ENCODE results near the gene PTPRN2. TPM values are rescaled to one million over a fixed set of nuclear protein-coding genes. Genes with fewer than 3 reads are reported as not detected.

PTPRN2 gene
- total RNA-seq, 1 experiment from 2014 or later, result 1.1 TPM

DNA sequence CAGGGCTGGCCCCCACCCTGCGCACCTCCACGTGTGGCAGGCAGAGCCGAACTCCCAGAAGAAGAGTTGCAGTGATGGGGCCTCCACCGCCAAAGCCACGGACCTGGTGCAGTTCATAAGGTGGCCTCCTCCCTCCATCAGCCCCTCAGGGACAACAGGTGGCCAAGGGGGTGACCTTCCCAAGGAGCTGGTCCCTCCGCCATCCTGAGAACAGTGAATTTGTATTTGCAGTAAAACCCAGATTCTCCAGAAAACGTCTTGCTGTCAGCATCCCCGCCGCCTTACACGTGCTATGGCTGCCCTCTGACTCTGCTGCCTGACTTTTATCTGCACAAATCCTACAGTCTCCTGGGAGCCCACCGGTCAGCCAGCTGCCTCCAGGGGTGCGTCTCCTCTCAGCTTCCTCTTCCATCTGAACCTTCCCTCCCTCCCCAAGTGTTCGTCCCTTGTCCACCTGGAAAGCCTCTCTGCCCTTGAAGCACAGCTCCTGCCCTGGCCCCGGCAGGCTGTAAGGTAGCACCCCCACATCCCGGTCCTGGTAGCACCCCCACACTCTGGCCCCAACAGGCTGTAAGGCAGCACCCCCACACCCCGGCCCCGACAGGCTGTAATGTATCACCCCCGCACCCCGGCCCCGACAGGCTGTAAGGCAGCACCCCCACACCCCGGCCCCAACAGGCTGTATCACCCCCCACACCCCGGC, 311.8 kb downstream of the PTPRN2 start:
- Histone ChIP-seq H3K9me3 (ENCODE audit: control insufficient read depth, insufficient read depth, low read depth, low read length) (no peaks in the 10 kb centered on the region), H3K27ac (ENCODE audit: low read length) (no peak overlapping the region), H3K27me3 (ENCODE audit: control insufficient read depth, insufficient read depth, low read length) (no peaks in the 10 kb centered on the region; the same call in 1 of the 2 replicates), H3K36me3 (ENCODE audit: control insufficient read depth, insufficient read depth, low read length) (no peaks in the 10 kb centered on the region), H3K4me1 (ENCODE audit: control insufficient read depth, insufficient read depth, low read length) (no peaks in the 10 kb centered on the region), H3K4me3 (ENCODE audit: low read depth in 2 of 2, low read length in 2 of 2) (no peak overlapping the region)
- TF ChIP-seq TCF7L2 (IDR thresholded peaks at IDR 0.05; ENCODE audit: low read depth, low read length) (no peak), POLR2AphosphoS5 (IDR thresholded peaks at IDR 0.05; ENCODE audit: low read depth, low read length) (no peak), SIN3A (IDR thresholded peaks at IDR 0.05; ENCODE audit: borderline replicate concordance, insufficient read depth, low read depth, low read length) (no peak)
- TF ChIP-seq, protein P1, sequence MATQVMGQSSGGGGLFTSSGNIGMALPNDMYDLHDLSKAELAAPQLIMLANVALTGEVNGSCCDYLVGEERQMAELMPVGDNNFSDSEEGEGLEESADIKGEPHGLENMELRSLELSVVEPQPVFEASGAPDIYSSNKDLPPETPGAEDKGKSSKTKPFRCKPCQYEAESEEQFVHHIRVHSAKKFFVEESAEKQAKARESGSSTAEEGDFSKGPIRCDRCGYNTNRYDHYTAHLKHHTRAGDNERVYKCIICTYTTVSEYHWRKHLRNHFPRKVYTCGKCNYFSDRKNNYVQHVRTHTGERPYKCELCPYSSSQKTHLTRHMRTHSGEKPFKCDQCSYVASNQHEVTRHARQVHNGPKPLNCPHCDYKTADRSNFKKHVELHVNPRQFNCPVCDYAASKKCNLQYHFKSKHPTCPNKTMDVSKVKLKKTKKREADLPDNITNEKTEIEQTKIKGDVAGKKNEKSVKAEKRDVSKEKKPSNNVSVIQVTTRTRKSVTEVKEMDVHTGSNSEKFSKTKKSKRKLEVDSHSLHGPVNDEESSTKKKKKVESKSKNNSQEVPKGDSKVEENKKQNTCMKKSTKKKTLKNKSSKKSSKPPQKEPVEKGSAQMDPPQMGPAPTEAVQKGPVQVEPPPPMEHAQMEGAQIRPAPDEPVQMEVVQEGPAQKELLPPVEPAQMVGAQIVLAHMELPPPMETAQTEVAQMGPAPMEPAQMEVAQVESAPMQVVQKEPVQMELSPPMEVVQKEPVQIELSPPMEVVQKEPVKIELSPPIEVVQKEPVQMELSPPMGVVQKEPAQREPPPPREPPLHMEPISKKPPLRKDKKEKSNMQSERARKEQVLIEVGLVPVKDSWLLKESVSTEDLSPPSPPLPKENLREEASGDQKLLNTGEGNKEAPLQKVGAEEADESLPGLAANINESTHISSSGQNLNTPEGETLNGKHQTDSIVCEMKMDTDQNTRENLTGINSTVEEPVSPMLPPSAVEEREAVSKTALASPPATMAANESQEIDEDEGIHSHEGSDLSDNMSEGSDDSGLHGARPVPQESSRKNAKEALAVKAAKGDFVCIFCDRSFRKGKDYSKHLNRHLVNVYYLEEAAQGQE (IDR thresholded peaks at IDR 0.05; ENCODE audit: insufficient read depth in 1 of 2, low read depth in 2 of 2, low read length in 1 of 2), result no peak
- TF ChIP-seq, protein P2, sequence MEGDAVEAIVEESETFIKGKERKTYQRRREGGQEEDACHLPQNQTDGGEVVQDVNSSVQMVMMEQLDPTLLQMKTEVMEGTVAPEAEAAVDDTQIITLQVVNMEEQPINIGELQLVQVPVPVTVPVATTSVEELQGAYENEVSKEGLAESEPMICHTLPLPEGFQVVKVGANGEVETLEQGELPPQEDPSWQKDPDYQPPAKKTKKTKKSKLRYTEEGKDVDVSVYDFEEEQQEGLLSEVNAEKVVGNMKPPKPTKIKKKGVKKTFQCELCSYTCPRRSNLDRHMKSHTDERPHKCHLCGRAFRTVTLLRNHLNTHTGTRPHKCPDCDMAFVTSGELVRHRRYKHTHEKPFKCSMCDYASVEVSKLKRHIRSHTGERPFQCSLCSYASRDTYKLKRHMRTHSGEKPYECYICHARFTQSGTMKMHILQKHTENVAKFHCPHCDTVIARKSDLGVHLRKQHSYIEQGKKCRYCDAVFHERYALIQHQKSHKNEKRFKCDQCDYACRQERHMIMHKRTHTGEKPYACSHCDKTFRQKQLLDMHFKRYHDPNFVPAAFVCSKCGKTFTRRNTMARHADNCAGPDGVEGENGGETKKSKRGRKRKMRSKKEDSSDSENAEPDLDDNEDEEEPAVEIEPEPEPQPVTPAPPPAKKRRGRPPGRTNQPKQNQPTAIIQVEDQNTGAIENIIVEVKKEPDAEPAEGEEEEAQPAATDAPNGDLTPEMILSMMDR (IDR thresholded peaks at IDR 0.05), result no peak
- ChIA-PET CTCF (no interaction called here), POLR2A (no interaction called here)
- DNase-seq (ENCODE audit: low read depth, low spot score) (no peak), ATAC-seq (no peak)
- in situ Hi-C loops (cut with HindIII; ENCODE audit: low pct_unique_long_range_greater_than_20kb, low sequenced_read_pairs), result no loop called here
- intact Hi-C loops (cut with micrococcal nuclease; ENCODE audit: unreplicated experiment), result no loop called here
- no TSS peak for BruUV-seq (replicated peaks)

DNA sequence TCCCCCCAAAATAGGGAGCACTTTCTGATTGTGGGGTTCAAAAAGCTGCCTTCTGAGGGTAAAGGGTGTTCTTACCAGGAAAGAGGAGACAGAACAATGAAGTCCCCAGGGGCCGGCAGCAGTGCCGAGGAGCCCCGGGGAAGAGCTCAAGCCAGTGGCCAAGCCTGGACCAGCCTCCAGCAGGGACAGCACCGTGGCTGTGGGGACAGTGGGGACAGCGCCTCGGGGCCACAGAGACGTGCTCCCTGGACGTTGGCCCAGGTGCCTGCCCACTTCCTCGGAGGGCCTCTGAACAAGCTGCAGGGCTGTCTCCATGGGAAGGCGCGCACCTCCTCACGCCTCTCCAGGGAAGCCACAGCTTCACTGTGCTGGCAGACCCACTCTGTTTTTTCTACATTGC, 312.6 kb downstream of the PTPRN2 start:
- no peaks in the 10 kb centered on the region; the same call in 1 of the 2 replicates for H3K27me3 ChIP-seq (ENCODE audit: control insufficient read depth, insufficient read depth, low read length)
- no peaks in the 10 kb centered on the region for H3K4me1 ChIP-seq (ENCODE audit: control insufficient read depth, insufficient read depth, low read length)
- ATAC-seq (no peak), DNase-seq (ENCODE audit: low read depth, low spot score) (no peak)
- intact Hi-C loops (cut with micrococcal nuclease; ENCODE audit: unreplicated experiment) (no loop called here), in situ Hi-C loops (cut with HindIII; ENCODE audit: low pct_unique_long_range_greater_than_20kb, low sequenced_read_pairs) (no loop called here)
- H3K36me3 ChIP-seq (ENCODE audit: control insufficient read depth, insufficient read depth, low read length), result no peaks in the 10 kb centered on the region
- CTCF ChIA-PET, result no interaction called here
- no peak overlapping the region for H3K27ac ChIP-seq (ENCODE audit: low read length)
- no peak overlapping the region for H3K4me3 ChIP-seq (ENCODE audit: low read depth in 2 of 2, low read length in 2 of 2)
- no TSS peak for BruUV-seq (replicated peaks)
- POLR2A ChIA-PET, result no interaction called here
- no peaks in the 10 kb centered on the region for H3K9me3 ChIP-seq (ENCODE audit: control insufficient read depth, insufficient read depth, low read depth, low read length)
- TF ChIP-seq, protein P1 (IDR thresholded peaks at IDR 0.05; ENCODE audit: insufficient read depth in 1 of 2, low read depth in 2 of 2, low read length in 1 of 2), result no peak
- TF ChIP-seq TCF7L2 (IDR thresholded peaks at IDR 0.05; ENCODE audit: low read depth, low read length), result no peak
- no peak for TF ChIP-seq SIN3A (IDR thresholded peaks at IDR 0.05; ENCODE audit: borderline replicate concordance, insufficient read depth, low read depth, low read length)
- TF ChIP-seq POLR2AphosphoS5 (IDR thresholded peaks at IDR 0.05; ENCODE audit: low read depth, low read length), result no peak
- TF ChIP-seq, protein P2 (IDR thresholded peaks at IDR 0.05), result no peak
